DND-41 (cell line): ENCODE measurements around the gene CNTNAP5.

Experiments
- EZH2 ChIP-seq: IDR thresholded peaks from 3 replicates; pipeline ENCODE4 v1.6.1; 2012; ENCODE audit warnings: borderline replicate concordance, low read depth, mild to moderate bottlenecking, moderate library complexity, low read length, inconsistent platforms; ENCODE audit not compliant: severe bottlenecking
- TF ChIP-seq, protein P1 (sequence below): IDR thresholded peaks from 2 replicates; pipeline ENCODE4 v1.5.1; 2012; ENCODE audit warnings: borderline replicate concordance, low read length, moderate library complexity, mild to moderate bottlenecking; ENCODE audit not compliant: poor library complexity, severe bottlenecking; ENCODE audit errors: extremely low read depth

DNA sequence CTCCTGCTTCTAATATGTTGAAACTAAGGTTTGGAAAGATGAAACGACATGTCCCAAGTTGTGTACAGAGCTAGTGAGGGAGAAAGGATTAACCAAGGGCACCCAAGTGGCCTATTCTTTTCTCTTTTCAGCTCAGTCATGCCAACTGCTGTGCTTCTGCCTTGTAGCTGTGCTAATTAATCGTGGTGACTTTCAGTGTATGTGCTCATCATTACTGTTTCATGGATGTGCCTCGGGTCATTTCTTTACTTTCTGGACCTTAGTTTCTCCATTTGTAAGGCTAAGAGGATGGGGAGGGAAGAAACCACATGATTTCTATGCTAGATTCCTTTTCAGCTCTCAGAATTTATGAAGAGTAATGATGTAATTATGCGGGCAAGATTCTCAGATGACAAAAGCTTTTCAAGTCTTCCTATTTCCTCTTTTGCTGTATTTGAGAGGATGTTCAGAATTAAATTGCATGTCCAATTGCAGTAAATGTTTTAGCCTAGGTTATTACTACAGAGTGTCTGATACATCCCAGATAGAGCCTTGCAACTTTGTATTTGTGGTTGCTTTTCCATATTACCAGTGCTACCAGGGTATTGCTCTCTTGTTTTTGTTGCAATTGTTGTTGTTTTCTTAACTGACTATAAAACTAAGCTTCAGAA lies 621.2 kb downstream of the CNTNAP5 start:
- TF ChIP-seq, protein P1, sequence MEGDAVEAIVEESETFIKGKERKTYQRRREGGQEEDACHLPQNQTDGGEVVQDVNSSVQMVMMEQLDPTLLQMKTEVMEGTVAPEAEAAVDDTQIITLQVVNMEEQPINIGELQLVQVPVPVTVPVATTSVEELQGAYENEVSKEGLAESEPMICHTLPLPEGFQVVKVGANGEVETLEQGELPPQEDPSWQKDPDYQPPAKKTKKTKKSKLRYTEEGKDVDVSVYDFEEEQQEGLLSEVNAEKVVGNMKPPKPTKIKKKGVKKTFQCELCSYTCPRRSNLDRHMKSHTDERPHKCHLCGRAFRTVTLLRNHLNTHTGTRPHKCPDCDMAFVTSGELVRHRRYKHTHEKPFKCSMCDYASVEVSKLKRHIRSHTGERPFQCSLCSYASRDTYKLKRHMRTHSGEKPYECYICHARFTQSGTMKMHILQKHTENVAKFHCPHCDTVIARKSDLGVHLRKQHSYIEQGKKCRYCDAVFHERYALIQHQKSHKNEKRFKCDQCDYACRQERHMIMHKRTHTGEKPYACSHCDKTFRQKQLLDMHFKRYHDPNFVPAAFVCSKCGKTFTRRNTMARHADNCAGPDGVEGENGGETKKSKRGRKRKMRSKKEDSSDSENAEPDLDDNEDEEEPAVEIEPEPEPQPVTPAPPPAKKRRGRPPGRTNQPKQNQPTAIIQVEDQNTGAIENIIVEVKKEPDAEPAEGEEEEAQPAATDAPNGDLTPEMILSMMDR, result no peak
- no peak for TF ChIP-seq EZH2
